Measurements from ENCODE around the gene PPIL6.
"Not testable (repeated sequence)": the region's sequence is repeated elsewhere in the genome, so short reads cannot be mapped to it uniquely, and the experiment has no call there.

DNA sequence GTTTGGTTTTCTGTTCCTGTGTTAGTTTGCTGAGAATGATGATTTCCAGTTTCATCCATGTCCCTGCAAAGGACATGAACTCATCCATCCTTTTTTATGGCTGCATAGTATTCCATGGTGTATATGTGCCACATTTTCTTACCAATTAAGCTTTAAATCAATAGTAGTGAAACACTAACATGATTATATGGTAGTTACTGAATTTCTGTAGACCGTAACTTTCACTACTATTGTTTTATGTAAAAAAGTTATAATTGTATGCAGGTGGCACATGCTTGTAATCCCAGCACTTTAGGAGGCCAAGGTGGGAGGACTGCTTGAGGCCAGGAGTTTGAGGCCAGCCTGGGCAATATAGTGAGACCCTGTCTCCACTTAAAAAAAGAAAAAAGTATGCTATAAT, 20.8 kb upstream of the PPIL6 start:
- not testable (repeated sequence) for TF ChIP-seq POLR2A (IDR thresholded peaks at IDR 0.05)
- TF ChIP-seq, protein P1, sequence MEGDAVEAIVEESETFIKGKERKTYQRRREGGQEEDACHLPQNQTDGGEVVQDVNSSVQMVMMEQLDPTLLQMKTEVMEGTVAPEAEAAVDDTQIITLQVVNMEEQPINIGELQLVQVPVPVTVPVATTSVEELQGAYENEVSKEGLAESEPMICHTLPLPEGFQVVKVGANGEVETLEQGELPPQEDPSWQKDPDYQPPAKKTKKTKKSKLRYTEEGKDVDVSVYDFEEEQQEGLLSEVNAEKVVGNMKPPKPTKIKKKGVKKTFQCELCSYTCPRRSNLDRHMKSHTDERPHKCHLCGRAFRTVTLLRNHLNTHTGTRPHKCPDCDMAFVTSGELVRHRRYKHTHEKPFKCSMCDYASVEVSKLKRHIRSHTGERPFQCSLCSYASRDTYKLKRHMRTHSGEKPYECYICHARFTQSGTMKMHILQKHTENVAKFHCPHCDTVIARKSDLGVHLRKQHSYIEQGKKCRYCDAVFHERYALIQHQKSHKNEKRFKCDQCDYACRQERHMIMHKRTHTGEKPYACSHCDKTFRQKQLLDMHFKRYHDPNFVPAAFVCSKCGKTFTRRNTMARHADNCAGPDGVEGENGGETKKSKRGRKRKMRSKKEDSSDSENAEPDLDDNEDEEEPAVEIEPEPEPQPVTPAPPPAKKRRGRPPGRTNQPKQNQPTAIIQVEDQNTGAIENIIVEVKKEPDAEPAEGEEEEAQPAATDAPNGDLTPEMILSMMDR (IDR thresholded peaks at IDR 0.05) = not testable (repeated sequence)
